Measurements from ENCODE around the gene RAB19.

DNA sequence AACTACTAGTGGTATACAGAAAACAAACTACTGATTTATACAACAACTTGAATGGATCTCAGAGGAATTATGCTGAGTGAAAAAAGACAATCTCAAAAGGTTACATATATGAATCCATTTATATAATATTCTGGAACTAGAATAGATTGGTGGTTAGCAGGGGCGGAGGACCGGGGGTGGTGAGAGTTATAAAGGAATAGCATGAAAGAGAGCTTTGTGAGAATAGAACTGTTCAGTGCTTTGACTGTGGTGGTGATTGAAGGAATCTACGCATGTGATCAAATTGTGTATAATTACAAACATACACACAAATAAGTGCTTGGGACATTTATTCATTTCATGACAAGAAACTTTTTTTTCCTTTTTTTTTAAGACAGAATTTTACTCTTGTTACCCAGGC is 19.6 kb downstream of the RAB19 start:
- TF ChIP-seq, protein P1, sequence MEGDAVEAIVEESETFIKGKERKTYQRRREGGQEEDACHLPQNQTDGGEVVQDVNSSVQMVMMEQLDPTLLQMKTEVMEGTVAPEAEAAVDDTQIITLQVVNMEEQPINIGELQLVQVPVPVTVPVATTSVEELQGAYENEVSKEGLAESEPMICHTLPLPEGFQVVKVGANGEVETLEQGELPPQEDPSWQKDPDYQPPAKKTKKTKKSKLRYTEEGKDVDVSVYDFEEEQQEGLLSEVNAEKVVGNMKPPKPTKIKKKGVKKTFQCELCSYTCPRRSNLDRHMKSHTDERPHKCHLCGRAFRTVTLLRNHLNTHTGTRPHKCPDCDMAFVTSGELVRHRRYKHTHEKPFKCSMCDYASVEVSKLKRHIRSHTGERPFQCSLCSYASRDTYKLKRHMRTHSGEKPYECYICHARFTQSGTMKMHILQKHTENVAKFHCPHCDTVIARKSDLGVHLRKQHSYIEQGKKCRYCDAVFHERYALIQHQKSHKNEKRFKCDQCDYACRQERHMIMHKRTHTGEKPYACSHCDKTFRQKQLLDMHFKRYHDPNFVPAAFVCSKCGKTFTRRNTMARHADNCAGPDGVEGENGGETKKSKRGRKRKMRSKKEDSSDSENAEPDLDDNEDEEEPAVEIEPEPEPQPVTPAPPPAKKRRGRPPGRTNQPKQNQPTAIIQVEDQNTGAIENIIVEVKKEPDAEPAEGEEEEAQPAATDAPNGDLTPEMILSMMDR (conservative IDR thresholded peaks at IDR 0.05) = no peak
- no peak for TF ChIP-seq ZFX (IDR thresholded peaks at IDR 0.05)

All from C4-2B (cell line).